Stimulated activated CD4-positive, alpha-beta T cell treated with anti-CD3 and anti-CD28 coated beads, Interleukin-1b, Interleukin-23, amount 100 ng/mL, for 4 hours (primary cell): ENCODE data around the gene USH1G.

ENCODE experiments used
- DNase-seq, 2 donors: peaks; one replicate each; pipeline ENCODE4 v3.0.0-alpha.2; 2020; ENCODE audit warnings: low read depth in 2 of 2

Gene USH1G

GRCh38 chr17:74954115-74954514 lies 31.1 kb upstream of the USH1G start:
- DNase-seq = no peak

- no peak for DNase-seq
Observed at GRCh38 chr17:74953134-74953687, 30.2 kb upstream of the USH1G start.

DNA sequence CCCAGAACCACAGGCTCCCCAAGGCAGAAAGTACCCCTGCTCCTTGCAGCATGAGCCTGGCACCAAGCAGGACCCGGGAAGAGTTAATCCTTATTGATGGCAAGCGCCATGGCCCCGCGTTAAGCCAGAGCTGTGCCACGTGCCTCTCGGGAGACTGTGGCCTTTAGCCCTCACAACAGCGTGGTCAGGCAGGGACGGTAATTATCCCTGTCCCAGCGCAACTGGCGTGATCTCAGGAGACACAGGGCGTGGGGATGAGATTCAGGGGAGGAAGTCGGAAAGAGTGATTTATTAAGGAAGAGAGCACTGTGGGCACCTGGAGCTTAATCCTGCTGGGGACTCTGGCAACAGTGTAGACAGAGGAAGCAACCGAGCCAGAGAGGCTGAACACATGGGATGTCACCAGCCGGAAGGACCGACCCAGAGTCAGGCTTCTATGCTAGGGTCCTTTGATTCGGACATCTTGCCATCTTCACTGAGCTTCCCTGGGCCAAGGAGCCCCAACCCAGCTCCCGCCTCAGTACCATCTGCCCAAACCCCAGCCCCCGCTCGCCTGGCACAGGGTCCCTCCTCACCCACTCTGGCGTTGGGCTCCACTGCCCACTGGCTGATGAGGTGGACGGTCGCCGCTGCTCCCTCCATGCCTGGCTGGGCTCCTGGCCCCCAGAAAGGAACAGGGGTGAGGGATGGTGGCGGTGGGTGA lies 29.5 kb upstream of the USH1G start:
- no peak for DNase-seq

GRCh38 chr17:74951680-74952421 lies 28.8 kb upstream of the USH1G start:
- DNase-seq = no peak

DNA sequence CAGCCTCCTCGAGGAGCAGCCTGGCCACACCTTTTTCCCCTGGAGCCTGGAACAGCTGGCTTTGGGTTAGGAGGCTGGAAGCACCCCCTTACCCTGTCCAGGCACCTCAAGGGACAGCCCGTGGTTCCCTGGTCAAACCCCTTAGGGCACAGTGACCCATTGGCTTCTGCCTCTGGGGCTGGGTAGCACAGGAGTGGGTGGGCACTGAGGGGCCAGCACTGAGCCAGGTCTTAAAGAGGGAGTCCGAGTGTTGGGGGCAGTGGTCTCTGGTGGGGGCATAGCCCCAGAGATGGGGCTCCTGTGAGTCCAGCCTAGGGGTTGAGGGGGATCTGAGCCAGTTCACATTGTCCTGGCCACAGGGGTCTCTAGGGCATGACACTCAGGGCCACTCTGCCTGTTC lies 28.0 kb upstream of the USH1G start:
- DNase-seq = no peak

GRCh38 chr17:74950207-74950606 lies 27.2 kb upstream of the USH1G start:
- DNase-seq = no peak

- no peak for DNase-seq
Observed at GRCh38 chr17:74949455-74950115, 26.5 kb upstream of the USH1G start.

DNA sequence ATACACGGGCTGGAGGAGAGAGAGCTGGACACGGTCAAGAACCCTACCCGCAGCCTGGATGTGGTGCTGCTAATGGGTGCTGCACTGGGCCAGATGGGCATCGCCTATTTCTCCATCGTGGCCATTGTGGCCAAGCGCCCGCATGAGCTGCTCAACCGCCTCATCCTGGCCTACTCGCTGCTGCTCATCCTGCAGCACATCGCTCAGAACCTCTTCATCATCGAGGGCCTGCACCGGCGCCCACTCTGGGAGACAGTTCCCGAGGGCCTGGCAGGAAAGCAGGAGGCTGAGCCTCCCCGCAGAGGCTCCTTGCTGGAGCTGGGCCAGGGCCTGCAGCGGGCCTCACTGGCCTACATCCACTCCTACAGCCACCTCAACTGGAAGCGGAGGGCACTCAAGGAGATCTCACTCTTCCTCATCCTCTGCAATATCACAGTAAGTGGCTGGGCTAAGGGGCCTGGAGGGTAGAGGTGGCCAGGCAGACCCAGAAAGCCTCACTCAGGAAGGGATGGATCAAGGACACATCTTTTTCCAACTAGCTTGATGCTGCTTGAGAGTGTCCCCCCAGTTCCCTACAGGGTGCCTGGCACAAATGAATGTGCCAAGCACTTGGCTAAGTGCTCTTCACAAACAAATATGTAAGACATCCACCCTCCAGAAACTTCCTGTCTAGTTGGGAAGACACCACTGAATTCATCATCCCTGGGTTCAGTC lies 24.1 kb upstream of the USH1G start:
- no peak for DNase-seq

- no peak for DNase-seq
Observed at GRCh38 chr17:74946641-74947040, 23.6 kb upstream of the USH1G start.

DNA sequence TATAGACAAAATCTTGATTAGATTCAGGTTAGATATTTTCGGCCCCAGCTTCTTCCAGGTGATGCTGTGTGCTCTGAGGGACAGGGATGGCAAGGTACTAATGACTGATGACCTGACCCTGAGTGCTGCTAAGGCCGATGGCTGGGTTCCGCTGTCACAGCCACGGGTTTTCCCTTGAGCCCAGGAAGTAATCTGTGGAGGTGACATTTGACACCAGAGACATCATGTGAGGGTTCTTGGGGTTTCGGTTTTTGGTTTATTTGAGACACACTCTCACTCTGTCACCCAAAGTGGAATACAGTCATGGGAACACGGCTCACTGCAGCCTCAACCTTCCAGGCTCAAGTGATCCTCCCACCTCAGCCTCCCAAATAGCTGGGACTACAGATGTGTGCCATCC lies 22.5 kb upstream of the USH1G start:
- DNase-seq = no peak

GRCh38 chr17:74943808-74944522 lies 20.9 kb upstream of the USH1G start:
- no peak for DNase-seq

- DNase-seq = no peak
Observed at GRCh38 chr17:74941128-74941725, 18.2 kb upstream of the USH1G start.

GRCh38 chr17:74939534-74939933 lies 16.5 kb upstream of the USH1G start:
- no peak for DNase-seq

- no peak for DNase-seq
Observed at GRCh38 chr17:74938194-74938950, 15.3 kb upstream of the USH1G start.

DNA sequence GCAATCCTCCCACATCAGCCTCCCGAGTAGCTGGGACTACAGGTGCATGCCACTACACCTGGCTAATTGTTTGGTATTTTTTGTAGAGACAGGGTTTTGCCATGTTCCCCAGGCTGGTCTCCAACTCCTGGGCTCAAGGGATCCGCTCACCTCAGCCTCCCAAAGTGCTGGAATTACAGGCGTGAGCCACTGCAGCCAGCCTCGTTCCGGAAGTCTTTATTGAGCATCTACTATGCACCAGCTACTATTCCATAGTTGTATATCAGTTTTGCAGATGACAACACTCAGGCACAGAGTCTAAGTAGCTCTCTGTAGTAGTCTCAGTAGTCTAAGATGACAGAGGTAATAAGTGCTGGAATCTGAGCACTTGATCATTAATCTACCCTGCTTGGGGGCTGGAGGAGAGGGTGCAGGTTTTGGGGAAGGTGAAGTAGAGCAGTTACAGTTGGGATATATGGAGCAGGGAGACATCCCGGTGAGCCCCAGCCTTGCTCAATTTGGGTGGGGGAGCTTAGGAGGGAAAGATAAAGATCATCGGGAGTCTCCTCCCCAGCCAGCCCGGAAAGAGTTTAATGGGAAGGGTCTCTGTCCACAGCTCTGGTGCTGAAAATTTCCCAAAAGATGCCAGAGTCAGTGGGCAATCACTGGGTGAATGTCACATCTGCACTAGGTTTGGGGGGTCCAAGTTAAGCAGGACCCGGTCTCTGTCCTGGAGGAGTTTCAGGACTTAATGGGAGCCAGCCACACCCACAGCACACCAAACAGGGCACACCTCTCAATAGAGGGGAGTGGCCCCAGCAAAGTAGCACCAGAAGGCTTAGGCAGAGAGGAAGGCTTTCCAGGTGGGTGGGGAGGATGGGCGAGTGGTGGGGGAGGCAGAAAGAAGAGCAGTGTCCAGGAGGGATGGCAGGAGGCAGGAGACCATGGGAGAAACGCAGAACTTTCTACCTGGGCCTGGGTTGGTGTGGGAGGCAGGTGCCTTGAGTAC lies 14.3 kb upstream of the USH1G start:
- no peak for DNase-seq

DNA sequence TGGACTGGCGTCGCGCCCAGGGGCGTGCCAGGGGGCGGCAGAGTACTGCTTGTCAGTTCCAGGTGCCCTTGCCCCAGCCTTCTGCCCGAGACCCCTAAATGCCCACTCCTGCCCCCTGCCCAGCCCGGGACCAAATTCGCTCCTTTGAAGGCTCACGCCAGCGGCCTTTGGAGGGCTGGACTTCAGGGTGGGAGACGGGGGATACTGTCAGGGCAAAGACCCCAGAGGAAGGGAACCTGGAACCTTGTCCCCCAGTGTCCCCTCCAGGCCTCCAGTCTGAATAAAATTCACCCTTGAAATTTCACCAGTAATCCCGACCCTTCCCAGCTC lies 13.4 kb upstream of the USH1G start:
- no peak for DNase-seq

DNA sequence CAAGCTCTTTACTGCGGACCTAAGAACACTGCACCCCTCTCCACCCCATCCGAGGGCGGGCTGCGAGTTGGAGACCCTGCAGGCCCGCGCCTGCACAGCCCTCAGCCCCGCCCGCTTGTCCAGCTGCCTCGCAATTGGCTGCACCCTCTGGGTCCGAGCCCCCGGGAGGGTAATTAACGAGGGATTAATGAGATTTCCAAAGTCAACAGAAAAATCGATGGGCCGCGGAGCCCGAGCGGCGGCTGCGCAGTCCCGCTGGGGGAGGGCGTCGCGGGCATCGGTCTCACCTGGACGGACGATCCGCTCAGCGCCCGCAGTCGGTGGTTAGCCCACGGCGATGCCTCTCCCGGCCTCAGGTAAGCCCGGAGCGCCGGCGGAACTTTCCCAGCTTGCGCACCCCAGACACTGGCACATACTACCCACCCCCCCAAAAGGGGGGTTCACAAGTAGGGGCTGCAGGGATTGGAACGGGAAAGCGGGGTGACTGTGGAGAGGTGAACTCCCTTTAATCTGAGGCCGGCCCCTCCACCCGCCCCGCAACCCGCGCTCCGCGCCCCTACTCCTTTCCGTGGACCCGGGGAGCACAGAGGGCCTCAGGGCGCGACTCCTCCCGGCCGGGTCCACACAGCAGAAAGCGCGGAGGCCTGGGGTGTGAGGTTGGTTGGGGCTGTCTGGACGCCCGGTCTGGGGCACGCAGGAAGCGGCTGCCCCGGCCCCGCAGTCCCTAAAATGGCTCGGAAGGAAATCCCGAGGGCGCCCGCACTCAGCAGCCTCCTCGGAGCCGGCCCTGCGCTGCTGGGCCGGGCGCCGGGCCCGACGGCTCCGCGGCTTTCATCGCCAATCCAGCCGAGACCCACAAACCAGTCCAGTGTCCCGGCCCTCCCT lies 12.8 kb upstream of the USH1G start, which contains the start of gene OTOP3:
Gene OTOP3 (plus strand): TSS at position 314 of the 885 bp plus-strand sequence. CDS start 24 bp downstream, at position 338.
- no peak for DNase-seq

DNA sequence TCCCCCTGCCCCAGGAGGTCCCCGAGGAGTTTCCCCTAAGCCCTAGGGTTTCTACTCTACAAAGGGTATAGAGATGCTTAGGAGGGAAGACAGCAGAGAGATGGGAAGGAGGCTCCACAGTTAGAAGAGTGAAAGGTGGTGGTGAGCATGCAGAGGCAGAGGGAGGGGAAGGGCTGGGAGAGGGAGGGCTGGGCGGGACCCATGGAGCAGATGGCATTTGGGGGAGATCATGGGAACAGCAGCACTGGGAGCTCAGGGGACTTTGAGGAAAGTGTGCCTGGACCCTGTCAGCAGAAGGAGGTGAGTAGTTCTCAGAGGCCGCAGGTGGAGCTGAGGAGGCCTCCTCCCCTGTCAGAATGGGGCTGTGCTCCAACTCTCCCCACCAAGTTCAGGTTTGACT lies 12.0 kb upstream of the USH1G start:
- DNase-seq = no peak
